Ishikawa (cell line): Measurements from ENCODE around the gene COL18A1.

Experiments
- CEBPB ChIP-seq: IDR thresholded peaks from 2 replicates; pipeline ENCODE4 v1.6.1; 2012
- CREB1 ChIP-seq: IDR thresholded peaks from 2 replicates; pipeline ENCODE4 v1.6.1; 2012; ENCODE audit warnings: low read depth
- EGR1 ChIP-seq: IDR thresholded peaks from 2 replicates; pipeline ENCODE4 v1.6.1; 2012
- EP300 ChIP-seq: IDR thresholded peaks from 2 replicates; pipeline ENCODE4 v1.6.1; 2012; ENCODE audit warnings: borderline replicate concordance
- FOXM1 ChIP-seq: IDR thresholded peaks from 2 replicates; pipeline ENCODE4 v1.6.1; 2012; ENCODE audit warnings: low read depth, borderline replicate concordance
- NFIC ChIP-seq: IDR thresholded peaks from 2 replicates; pipeline ENCODE4 v1.6.1; 2012
- RAD21 ChIP-seq: IDR thresholded peaks from 2 replicates; pipeline ENCODE4 v1.6.1; 2012; ENCODE audit warnings: low read depth
- TAF1 ChIP-seq: IDR thresholded peaks from 2 replicates; pipeline ENCODE4 v1.6.1; 2012; ENCODE audit warnings: low read depth, mild to moderate bottlenecking
- TCF12 ChIP-seq: IDR thresholded peaks from 2 replicates; pipeline ENCODE4 v1.6.1; 2012; ENCODE audit warnings: low read depth
- TEAD4 ChIP-seq: IDR thresholded peaks from 2 replicates; pipeline ENCODE4 v1.6.1; 2012
- YY1 ChIP-seq: IDR thresholded peaks from 2 replicates; pipeline ENCODE4 v1.6.1; 2012; ENCODE audit warnings: low read depth
- ZBTB7A ChIP-seq: IDR thresholded peaks from 2 replicates; pipeline ENCODE4 v1.6.1; 2012; ENCODE audit warnings: low read depth
- TF ChIP-seq, protein P1 (sequence below): IDR thresholded peaks from 2 replicates; pipeline ENCODE4 v1.6.1; 2012
- TF ChIP-seq, protein P2 (sequence below): IDR thresholded peaks from 2 replicates; pipeline ENCODE4 v1.6.1; 2012; ENCODE audit warnings: low read depth, mild to moderate bottlenecking
- TF ChIP-seq, protein P3 (sequence below): IDR thresholded peaks from 2 replicates; pipeline ENCODE4 v1.6.1; 2012

COL18A1 gene

DNA sequence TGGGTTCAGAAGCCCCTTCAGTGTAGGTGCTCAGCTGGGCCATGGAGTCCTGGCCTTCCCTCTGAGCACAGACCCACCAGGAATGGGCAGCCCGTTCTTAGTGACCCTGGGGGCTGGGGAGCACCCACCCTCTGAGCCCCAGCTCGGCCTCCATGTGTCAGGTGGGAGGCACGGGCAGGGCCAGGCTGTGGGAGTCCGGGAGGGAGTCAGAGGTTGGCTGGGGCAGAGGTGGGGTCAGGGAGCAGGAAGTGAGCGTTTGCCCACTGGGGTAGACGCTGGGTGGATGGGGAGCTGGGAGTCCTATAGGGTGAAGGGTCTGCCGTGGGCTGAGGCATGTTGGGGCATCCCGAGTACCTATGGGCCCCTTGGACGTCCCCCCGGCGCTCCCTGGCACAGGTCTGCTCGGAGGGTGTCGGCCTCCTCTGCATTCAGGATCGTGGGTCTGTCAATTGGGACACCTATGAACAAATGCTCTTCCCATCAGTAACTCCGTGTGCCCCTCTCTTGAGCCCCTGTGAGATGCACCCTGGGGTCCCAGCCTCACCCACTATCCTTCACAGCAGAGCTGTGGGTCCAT, 30.5 kb downstream of the COL18A1 start:
- TF ChIP-seq ZBTB7A (no peak), TEAD4 (no peak), YY1 (no peak), EGR1 (no peak), CEBPB (no peak), RAD21 (no peak)
- TF ChIP-seq, protein P1, sequence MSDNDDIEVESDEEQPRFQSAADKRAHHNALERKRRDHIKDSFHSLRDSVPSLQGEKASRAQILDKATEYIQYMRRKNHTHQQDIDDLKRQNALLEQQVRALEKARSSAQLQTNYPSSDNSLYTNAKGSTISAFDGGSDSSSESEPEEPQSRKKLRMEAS = no peak

DNA sequence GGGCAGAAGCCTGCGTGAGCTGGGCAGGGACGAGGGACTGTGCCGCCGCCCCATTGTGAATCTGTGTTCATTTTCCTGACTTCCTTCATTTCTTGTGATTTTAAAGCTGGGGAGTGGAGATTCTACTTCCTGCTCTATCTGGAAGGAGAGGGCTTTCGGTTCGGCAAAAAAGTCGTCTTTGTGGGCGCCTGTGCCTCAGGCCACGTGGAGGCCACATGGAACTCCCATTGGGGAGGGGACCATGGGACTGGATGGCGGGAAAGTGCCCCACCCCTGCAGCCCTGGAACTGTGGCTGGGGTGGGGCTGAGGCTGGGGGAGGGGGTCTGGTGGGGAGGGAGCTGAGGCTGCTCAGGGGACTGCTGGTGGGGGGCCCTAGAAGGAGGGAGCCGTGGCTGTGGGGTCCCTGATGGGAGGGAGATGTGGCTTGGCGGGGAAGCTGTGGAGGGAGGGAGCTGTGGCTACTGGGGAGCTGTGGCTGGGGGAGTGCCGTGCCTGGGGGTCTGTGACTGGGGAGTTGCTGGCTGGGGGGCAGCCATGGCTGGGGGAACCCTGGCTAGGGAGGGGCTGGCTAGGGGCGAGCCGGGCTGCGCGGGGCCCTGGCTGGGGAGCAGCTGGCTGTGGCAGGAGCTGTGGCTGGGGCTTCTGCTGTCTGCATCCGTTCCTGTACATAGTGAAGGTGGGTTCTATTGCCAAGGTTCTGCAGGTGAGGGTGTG, 31.5 kb downstream of the COL18A1 start:
- TF ChIP-seq EP300 (no peak), RAD21 (no peak)

DNA sequence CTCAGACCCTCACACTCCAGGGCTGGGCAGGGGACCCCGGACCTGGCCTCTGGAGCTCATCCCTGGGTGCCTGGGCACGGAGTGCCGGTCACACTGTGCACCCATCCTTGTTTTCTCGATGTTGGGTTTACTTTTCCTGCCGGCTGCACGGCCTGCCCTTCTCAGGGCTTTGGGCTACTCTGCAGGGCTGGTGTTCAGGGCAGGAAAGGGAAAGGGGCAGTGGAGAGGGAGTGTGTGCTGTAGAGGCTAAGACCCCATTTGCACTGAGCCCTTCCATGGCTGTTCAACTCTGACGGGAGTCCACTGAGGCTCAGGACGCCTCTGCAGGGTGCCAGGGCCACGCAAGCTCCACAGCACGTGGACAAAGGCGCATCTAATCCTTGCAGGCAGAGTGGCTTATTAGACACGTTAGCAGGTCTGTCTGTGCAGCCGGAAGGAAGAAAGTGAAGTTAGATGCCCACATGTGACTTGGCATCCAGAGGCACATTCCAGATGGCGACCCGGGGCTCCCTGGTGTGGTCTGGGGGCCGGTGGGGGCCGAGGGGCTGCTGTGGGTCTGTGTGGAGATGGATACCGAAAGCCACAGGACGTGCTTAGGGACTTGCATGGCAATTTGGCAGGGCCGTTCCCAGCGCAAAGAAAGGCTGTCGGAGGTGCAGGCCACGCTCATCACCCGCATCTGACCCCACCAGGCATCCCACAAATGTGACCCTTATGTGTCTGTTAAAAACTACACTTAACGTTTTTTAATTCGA, 33.6 kb downstream of the COL18A1 start:
- TF ChIP-seq NFIC = no peak
- no peak for TF ChIP-seq YY1
- TF ChIP-seq EP300 = no peak
- TF ChIP-seq, protein P1 = no peak

DNA sequence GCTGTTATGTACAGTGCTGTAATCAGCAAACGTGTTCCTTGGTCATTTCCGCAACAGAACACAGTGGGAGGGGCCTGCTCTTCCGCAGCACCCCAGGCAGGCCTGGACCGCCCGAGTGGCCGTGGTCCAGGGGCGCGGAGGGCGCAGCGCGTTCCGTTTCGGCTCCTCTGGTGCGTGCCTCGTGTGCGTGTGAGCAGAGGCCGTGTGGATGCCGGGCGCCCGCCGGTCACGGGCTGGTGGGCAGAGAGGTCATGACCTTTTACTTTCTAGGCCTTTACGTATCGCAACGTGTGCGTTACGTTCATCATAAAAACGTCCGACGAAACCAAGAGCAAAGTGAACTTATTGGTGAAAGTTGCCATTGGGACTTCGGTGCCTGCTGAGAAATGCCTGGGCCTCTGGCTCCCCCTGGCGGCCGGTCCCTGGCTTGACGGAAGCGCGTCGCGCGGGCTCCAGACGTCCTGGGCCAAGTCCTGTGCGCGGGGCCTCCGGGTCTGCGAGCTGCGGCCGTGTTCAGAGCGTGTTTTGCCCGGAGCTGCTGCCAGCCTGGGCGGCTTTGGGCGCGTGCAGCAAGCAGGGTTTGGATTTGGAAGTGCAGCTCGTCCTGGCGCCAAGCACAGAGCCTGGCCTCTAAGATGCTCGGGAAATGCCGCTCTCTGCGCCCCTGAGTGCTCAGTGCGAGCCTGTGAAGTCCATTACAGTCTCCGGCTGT, 34.4 kb downstream of the COL18A1 start:
- TF ChIP-seq TEAD4 = no peak
- TF ChIP-seq, protein P2, sequence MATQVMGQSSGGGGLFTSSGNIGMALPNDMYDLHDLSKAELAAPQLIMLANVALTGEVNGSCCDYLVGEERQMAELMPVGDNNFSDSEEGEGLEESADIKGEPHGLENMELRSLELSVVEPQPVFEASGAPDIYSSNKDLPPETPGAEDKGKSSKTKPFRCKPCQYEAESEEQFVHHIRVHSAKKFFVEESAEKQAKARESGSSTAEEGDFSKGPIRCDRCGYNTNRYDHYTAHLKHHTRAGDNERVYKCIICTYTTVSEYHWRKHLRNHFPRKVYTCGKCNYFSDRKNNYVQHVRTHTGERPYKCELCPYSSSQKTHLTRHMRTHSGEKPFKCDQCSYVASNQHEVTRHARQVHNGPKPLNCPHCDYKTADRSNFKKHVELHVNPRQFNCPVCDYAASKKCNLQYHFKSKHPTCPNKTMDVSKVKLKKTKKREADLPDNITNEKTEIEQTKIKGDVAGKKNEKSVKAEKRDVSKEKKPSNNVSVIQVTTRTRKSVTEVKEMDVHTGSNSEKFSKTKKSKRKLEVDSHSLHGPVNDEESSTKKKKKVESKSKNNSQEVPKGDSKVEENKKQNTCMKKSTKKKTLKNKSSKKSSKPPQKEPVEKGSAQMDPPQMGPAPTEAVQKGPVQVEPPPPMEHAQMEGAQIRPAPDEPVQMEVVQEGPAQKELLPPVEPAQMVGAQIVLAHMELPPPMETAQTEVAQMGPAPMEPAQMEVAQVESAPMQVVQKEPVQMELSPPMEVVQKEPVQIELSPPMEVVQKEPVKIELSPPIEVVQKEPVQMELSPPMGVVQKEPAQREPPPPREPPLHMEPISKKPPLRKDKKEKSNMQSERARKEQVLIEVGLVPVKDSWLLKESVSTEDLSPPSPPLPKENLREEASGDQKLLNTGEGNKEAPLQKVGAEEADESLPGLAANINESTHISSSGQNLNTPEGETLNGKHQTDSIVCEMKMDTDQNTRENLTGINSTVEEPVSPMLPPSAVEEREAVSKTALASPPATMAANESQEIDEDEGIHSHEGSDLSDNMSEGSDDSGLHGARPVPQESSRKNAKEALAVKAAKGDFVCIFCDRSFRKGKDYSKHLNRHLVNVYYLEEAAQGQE = no peak
- no peak for TF ChIP-seq ZBTB7A
- TF ChIP-seq RAD21 = peak; percentile 97
- no peak for TF ChIP-seq FOXM1
- TF ChIP-seq CEBPB = no peak
- no peak for TF ChIP-seq CREB1
- TF ChIP-seq TAF1 = no peak
- TF ChIP-seq NFIC = no peak
- peak; percentile 35; the same call in 1 of the 2 replicates for TF ChIP-seq TCF12
- TF ChIP-seq EP300 = 0 out of 2 replicates have a peak, but pooled peaks have one; percentile 17
- TF ChIP-seq, protein P1 = peak; percentile 65; the same call in 1 of the 2 replicates
- TF ChIP-seq YY1 = no peak
- TF ChIP-seq EGR1 = no peak
- TF ChIP-seq, protein P3, sequence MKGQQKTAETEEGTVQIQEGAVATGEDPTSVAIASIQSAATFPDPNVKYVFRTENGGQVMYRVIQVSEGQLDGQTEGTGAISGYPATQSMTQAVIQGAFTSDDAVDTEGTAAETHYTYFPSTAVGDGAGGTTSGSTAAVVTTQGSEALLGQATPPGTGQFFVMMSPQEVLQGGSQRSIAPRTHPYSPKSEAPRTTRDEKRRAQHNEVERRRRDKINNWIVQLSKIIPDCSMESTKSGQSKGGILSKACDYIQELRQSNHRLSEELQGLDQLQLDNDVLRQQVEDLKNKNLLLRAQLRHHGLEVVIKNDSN = no peak

DNA sequence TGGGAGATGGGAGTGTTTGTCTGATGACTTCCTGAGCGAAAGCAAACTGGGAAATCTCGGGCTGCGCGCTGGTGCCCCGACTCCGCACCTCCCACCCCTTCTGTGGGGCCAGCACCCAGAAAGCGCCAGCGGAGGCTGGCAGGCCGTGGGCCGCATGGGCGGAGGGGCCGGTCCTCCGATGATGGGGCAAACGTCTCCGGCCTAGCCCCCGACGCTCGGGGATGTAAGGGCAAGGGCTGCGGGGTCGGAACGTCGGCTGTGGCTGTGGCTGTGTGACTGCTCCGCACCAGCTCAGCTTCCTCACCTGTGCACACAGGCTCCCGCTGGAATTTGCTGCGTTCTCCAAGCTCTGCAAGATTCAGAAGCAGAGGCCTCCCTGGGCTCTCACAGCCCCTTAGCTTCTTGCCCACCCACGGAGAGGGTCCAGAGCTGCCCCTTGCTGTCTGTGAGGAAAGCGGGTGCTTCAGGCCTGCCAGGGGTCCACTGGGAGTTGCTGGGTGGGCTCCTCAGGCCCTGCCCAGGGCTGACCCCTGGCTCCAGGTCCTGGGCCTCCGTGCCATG, 35.0 kb downstream of the COL18A1 start:
- TF ChIP-seq, protein P2 = no peak
- TF ChIP-seq CEBPB = no peak
- TF ChIP-seq, protein P3 = no peak
- TF ChIP-seq FOXM1 = no peak
- no peak for TF ChIP-seq EP300
